Coronary artery (tissue), 2 donors: ENCODE data around the gene LGALS7B.
"Not testable (repeated sequence)": the region's sequence is repeated elsewhere in the genome, so short reads cannot be mapped to it uniquely, and the experiment has no call there.

Source experiments
- DNase-seq: peaks from one replicate; pipeline ENCODE4 v3.0.0-alpha.2; 2017; ENCODE audit warnings: low spot score
- H3K27ac ChIP-seq, 2 donors: fragments of 200-600 bp; sonication (generic); one replicate each; pipeline ENCODE4 v1.5.1; 2016 to 2019
- H3K4me3 ChIP-seq: fragments of 200-600 bp; sonication (generic); 2 replicates; pipeline ENCODE4 v1.5.1; 2016; ENCODE audit warnings: mild to moderate bottlenecking, moderate library complexity
- CTCF ChIP-seq: fragments of 200-600 bp; sonication (generic); IDR thresholded peaks from one replicate; pipeline ENCODE4 v1.5.1; 2019; ENCODE audit warnings: antibody characterized with exemption

The LGALS7B gene

GRCh38 chr19:38774181-38774950 is 14.6 kb upstream of the LGALS7B start:
- TF ChIP-seq CTCF = no peak
- no peak for DNase-seq
- Histone ChIP-seq H3K4me3 (no peak overlapping the region), H3K27ac (no peak overlapping the region)

- H3K4me3 ChIP-seq = no peak overlapping the region
- DNase-seq = no peak
- no peak for TF ChIP-seq CTCF
- no peak overlapping the region for H3K27ac ChIP-seq
Measured at GRCh38 chr19:38778733-38779132, 10.3 kb upstream of the LGALS7B start.

GRCh38 chr19:38780443-38780842 is 8.6 kb upstream of the LGALS7B start:
- TF ChIP-seq CTCF = no peak
- DNase-seq = no peak
- H3K4me3 ChIP-seq = no peak overlapping the region
- H3K27ac ChIP-seq = no peak overlapping the region

GRCh38 chr19:38781058-38781457 is 7.9 kb upstream of the LGALS7B start:
- DNase-seq = no peak
- no peak for TF ChIP-seq CTCF
- no peak overlapping the region for H3K4me3 ChIP-seq
- H3K27ac ChIP-seq = no peak overlapping the region

GRCh38 chr19:38782212-38782611 is 6.8 kb upstream of the LGALS7B start:
- not testable (repeated sequence) for H3K4me3 ChIP-seq, H3K27ac ChIP-seq, DNase-seq

GRCh38 chr19:38784224-38784623 is 4.8 kb upstream of the LGALS7B start:
- H3K27ac ChIP-seq = no peak overlapping the region
- H3K4me3 ChIP-seq = no peak overlapping the region
- TF ChIP-seq CTCF = no peak
- DNase-seq = no peak

- Histone ChIP-seq H3K27ac (no peak overlapping the region), H3K4me3 (no peak overlapping the region)
- DNase-seq = no peak
- TF ChIP-seq CTCF = no peak
Measured at GRCh38 chr19:38785187-38785699, 3.8 kb upstream of the LGALS7B start.

- not testable (repeated sequence) for H3K4me3 ChIP-seq, H3K27ac ChIP-seq, DNase-seq
Measured at GRCh38 chr19:38786061-38786460, 2.9 kb upstream of the LGALS7B start.
